T-helper 1 cell treated with Interleukin-12 subunit alpha and Interleukin-12 subunit beta and Interleukin-4 antibody, amounts not matched to agents 30 μg/mL and 1 μg/mL, for 36 hours (primary cell): ENCODE results near the gene ROGDI.

Experiments used
- H3K27ac Mint-ChIP-seq: one replicate; pipeline ENCODE4 v1.8.0; 2021; ENCODE audit warnings: mild to moderate bottlenecking, mixed read lengths
- H3K27me3 Mint-ChIP-seq: one replicate; pipeline ENCODE4 v1.8.0; 2021; ENCODE audit warnings: low read depth, mixed read lengths
- H3K36me3 Mint-ChIP-seq: one replicate; pipeline ENCODE4 v1.8.0; 2021; ENCODE audit warnings: low read depth, mixed read lengths
- H3K4me1 Mint-ChIP-seq: one replicate; pipeline ENCODE4 v1.8.0; 2021; ENCODE audit warnings: low read depth, mixed read lengths
- H3K4me3 Mint-ChIP-seq: one replicate; pipeline ENCODE4 v1.8.0; 2021; ENCODE audit warnings: mild to moderate bottlenecking, moderate library complexity, mixed read lengths
- H3K9me3 Mint-ChIP-seq: one replicate; pipeline ENCODE4 v1.8.0; 2021; ENCODE audit warnings: mixed read lengths

The ROGDI gene

DNA sequence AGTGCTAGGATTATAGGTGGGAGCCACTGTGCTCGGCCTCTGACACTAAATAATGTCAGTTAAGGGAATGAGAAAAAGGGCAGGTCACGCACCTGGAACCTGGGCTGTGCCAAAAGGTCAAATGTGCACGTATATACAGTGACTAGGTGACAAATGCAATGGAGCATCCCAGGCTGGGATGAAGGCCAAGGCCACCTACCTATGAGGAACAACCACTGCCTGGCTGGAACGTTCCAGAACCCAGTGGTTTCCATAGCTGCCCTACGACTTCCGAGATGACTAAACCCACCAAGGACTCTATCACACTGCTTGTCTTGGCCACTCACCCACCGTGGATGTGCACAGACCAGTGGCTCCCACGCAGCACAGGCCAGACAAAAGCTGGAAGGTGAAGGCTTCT, 51.5 kb downstream of the ROGDI start:
- Mint-ChIP-seq H3K4me3 (no peak overlapping the region), H3K4me1 (peaks cover 6% of the 10 kb centered on the region), H3K9me3 (peaks cover 7% of the 10 kb centered on the region)

DNA sequence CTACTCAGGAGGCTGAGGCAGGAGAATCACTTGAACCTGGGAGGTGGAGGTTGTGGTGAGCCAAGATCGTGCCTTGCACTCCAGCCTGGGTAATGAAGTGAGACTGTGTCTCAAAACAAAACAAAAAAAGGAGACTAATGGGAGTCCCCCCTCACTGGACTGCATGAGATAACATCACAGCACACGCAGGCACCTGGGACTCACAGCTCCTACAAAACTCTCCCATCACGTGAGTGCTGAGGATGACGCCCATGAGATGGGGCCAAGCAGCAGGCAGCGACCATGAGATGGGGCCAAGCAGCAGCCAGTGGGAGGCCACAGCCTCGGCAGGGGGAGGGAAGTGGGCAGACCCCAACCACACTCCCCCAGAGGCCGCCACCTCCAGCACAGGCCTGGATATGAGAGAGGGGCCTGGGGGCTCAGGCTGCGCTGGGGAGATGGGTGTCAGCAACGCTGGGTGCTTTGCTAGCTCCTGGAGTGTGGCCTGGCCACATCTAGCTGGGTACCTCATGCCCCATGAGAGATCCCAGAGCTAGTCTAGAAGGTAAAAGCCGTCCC, 52.7 kb downstream of the ROGDI start:
- Mint-ChIP-seq H3K36me3 (peaks cover 9% of the 10 kb centered on the region), H3K4me1 (peaks cover 6% of the 10 kb centered on the region), H3K9me3 (peaks cover 1% of the 10 kb centered on the region), H3K4me3 (no peak overlapping the region), H3K27ac (no peak overlapping the region), H3K27me3 (no peaks in the 10 kb centered on the region)

More for the DNA sequence above, 51.5 kb downstream of the ROGDI start:
- no peaks in the 10 kb centered on the region for H3K27me3 Mint-ChIP-seq
- no peak overlapping the region for H3K27ac Mint-ChIP-seq
- H3K36me3 Mint-ChIP-seq, result peaks cover 18% of the 10 kb centered on the region

DNA sequence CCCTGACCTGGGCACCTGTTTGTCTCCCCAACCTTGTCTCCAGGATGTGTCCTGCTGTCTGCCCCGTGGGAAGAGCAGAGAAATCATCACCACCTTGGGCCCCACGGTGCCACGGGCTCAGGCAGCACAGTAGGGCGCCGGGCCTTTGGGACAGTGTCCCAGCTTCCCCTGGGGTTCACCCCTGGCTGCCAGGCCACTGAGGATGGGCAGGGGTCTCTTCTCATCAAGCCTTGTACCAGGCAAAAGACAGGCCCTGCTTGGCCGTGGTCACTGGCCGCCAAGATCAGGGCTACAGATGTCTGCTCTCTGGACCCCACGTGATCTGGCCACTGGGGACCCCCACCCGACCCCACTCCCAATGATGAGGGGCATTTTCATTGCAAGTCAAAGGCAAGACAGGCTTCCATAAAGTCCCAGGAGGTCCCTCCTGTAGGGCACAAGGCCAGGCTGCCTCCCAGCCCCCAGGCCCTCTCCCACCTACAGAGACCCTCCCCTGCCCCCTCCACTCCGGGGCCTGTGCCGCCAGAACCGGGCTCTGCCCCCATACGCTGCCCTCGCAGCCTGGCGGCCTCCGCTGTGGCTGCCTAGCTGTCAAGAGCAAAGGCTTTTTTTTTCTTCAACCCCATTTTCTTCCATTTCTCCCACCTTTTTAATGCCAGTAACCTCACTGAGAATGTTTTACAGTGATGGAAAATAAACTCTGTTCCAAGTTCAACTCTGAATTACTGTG, 53.6 kb downstream of the ROGDI start:
- peaks cover 6% of the 10 kb centered on the region for H3K36me3 Mint-ChIP-seq

DNA sequence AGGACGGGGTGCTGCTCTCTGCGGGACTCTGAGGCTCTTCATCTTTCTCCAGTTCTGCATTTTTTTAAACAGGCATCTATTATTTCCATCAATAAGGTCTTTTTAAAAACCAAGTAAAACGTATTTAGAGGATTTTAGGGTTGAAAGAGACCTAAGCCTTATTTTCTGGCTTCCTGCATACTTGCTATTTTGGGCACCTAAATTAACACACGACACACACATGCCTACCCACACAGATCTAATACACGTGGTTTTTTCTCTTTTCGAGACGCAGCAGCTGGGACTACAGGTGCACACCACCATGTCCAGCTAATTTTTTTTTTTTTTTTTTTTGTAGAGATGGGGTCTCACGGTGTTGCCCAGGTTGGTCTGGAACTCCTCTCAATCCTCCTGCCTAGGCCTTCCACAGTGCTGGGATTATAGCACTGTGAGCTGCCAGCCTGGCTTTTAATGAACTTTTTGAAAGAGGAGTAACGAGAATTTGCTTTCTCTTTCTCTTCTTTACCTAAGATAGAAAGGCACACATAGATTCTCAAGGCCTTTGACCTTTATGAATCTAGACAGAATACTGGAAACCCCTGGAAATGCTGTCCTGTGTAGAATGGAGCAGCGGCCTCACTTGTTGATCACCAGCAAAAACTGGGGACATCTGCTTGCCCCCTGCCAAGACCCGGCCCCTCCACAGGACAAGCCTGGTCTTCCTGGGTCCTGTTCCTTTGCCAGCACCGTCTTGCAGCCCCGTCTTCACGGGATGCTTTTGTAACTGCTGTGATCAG, 54.3 kb downstream of the ROGDI start:
- Mint-ChIP-seq H3K27me3 (no peaks in the 10 kb centered on the region), H3K9me3 (no peaks in the 10 kb centered on the region), H3K36me3 (peaks cover 2% of the 10 kb centered on the region), H3K4me1 (peaks cover 10% of the 10 kb centered on the region), H3K4me3 (no peak overlapping the region), H3K27ac (peak overlapping the region; percentile 71)

More for the DNA sequence above, 53.6 kb downstream of the ROGDI start:
- Mint-ChIP-seq H3K27me3 (no peaks in the 10 kb centered on the region), H3K4me1 (peaks cover 6% of the 10 kb centered on the region), H3K27ac (no peak overlapping the region), H3K4me3 (no peak overlapping the region), H3K9me3 (no peaks in the 10 kb centered on the region)

DNA sequence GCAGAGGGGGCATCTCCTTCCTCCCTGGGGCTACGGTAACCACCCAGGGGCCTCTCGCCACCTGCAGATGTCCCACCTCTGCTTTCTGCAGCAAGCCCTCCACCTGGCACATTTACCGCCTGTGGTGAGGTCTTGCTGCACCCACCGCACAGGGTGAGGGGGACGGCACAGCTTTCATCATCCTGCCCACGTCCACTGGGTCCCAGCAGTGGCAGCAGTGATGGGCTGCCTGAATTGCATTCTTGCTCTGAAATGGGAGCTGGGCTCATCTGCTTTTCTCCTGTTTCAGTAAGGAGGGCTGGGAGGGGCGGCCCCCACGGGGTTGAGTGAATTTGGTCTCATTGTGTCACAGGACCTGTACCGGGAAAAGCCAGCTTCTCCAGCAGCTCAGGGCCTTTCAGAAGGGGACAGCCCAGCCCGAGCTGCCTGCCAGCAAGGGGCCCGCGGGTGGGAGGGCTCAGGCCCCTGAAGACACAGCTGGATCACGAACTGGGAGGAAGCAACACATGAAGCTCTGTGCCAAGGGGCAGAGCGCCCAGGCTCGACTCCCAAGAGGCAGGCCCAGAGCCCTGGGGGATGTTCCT, 55.4 kb downstream of the ROGDI start:
- Mint-ChIP-seq H3K27ac (no peak overlapping the region), H3K4me3 (no peak overlapping the region), H3K4me1 (peaks cover 10% of the 10 kb centered on the region), H3K9me3 (no peaks in the 10 kb centered on the region), H3K27me3 (no peaks in the 10 kb centered on the region), H3K36me3 (no peaks in the 10 kb centered on the region)
